Stimulated activated CD8-positive, alpha-beta memory T cell treated with anti-CD3 and anti-CD28 coated beads, Interleukin-15, amount 100 ng/mL, for 24 hours (primary cell): ENCODE results near the gene GINS2.

ENCODE experiments used
- DNase-seq: peaks from one replicate; pipeline ENCODE4 v3.0.0-alpha.2; 2020; ENCODE audit warnings: low read depth

The GINS2 gene

DNA sequence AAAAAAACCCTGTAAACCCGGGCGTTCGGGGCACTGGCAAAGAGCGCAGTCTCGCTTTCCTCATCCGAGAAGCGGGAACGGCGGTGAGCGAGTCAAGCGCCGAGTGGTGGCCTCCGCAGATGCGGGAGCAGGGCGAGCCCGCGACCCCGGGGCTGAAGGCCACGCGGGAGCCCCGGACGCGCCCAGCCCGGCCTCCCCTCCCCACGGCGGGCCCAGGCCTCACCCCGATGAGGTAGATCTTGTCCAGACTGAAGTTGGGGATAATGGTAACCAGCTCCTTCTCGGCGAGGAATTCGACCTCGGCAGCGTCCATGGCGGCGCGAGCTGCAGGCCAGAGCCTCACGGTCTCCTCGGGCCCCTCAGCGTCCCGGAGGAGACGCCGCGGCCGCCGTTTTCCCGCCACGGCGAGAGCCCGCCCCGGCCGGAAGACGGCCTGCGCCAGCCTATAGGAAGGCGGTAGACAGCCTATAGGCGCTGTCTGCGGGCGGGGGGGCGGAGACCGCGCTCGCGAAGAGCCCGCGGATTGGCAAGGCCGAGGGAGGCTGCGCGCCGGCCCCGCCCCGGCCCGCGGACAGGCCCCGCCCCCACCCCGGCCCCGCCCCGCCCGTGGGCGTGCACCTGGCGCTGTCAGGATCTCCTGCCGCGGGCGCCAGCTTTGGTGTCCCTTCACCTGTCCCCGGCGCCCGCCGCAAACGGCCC, at the start of gene GINS2:
GINS2 (minus strand) TSS at position 369 of the 699 bp plus-strand sequence; CDS start at position 313, 56 bp downstream.
- peak; percentile 79 for DNase-seq

DNA sequence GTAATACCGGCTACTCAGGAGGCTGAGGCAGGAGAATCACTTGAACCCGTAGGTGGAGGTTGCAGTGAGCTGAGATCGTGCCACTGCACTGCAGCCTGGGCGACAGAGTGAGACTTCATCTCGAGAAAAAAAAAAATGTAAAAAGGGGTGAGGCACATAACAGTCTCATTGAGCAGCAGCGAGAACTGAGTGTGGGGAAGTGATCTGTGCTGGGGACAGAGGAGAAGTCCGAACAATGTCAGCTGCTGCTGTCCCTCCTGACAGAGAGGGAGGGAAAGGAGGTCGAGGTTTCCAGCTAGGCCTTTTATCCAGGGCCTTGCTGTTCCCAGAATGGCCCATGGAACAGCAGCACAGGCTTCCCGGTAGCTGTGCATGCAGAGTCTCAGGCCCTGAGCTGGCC, 48.2 kb upstream of the GINS2 start:
- no peak for DNase-seq

DNA sequence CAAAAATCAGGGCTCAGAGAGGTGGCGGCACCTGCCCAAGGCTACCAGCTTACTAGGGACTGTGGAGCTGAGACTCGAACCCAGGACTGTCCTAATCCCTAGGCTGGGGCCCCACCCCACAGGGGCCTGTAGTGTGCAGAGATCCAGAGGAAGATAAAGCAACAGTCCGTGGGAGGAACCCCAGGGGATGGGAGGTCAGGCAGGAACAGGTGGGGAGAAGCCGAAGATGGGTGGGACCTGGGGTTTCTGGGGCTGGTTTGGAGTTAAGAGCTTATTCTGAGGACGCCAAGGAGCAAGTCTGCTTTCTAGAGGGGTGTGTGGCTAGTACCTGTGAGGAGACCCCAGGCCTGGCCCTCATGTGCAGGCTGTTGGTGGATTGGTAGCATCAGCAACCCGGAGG, 47.2 kb upstream of the GINS2 start:
- DNase-seq, result no peak

DNA sequence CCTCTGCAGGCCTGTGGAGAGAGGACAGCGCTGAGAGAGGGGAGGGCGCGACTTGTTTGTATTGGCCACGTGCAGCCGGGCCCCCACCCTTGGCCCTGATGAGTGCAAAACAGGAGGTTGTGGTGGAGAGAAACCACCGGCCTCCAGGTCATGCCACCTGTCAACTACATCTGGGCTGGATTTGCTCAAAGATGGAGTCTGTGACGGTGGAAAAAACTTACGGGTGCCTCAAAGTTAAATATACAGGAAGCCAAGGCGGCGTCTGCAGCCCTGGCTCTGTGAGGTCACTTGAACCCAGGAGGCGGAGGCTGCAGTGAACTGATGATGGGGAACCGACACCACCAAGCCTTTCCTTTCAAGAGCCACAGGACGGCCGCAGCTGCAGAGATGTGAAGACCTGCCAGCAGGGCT, 46.5 kb upstream of the GINS2 start:
- DNase-seq, result no peak

DNA sequence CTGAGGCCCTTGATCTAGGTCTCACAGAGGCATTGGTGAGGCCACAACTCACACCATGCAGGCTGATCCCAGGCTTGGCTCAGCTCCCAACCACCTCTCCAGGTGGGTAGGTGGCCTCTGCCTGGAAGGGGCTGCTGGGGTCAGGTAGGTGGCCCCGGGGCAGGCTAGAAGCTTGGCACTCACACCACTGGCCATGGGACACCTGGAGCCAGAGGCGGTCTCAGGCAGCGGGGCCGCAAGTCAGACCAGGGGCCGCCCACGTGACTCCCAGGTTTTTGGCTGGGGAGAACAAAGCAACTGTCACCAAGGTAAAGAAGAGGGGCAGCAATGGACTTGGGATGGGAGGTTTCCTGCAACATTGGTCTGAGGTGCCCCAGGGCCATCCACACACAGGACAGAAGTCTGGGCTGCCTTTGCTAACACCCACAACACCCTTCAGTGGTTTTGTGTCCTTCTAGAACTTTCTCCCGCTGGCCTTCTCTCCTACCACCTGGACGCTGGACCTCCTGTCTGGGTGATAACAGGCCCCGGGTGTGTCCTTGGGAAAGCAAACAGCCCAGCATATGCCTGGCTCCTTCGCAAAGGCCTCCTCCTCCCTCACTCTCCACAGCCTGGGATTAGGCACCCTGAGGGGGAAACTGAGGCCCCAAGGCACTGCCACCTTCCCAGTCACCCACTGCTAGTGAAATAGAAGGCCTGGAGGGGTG, 45.7 kb upstream of the GINS2 start:
- no peak for DNase-seq

DNA sequence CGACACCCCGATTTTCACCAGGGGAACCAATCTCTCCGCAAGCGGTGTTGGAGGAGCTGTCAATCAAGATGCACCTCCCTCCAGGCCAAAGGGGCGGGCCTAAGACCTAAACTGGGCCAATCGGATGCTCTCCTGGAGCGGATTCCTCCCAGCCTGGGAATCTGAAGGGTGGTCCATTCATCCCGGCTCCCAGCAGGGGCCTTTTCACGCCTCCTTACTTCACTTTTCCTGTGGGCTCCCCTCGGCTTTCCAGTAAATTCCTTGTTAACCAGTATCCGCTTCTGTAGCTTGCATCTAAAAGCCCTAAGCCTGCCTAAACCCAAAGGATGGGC, 45.1 kb upstream of the GINS2 start:
- DNase-seq, result no peak

DNA sequence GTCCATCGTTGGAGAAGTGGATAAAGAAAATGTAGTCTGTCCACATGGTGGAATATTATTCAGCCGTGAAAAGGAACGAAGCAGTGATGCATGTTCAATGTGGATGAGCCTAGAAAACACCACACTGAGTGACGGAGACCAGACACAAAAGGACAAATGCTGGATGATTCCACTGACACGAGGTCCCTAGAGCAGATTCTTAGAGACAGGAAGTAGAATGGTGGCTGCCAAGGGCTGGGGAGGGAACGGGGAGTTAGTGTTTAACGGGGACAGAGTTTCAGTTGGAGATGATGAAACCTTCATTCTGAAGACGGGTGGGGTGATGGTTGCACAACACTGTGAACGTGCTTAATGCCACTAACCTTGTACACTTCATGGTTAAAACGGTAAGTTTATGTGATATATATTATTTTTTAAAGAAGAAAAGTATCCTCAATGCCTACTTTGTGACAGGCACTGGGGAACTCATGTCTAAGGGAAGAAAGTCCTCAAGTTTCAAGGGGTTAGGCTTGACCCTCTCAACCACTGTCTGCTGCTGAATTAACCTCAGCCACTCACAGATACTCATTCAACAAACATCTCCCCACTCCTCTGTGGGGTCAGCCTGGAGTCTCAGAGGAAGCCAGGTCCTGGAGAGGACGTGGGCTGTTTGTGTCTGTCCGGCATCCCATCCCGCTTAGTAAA, 44.5 kb upstream of the GINS2 start:
- no peak for DNase-seq

DNA sequence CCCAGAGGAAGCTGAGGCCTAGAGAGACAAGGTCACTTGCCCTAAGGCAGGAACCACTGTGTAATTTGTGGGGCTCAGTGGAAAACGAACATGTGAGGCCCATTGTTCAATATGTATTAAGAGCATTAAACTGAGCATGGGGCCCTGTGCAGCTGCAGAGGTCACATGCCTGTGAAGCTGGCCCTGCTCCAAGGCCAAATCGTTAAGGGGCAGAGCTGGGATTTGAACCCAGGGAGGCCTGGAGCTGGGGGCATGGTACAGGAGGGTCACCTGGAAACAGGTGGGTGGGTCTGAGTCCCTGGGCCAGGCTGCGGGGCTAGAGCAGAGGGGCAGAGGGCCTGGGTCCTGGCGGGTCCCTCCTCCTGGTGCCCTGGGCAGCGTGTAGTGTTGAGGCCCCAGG, 42.4 kb upstream of the GINS2 start:
- DNase-seq, result no peak

DNA sequence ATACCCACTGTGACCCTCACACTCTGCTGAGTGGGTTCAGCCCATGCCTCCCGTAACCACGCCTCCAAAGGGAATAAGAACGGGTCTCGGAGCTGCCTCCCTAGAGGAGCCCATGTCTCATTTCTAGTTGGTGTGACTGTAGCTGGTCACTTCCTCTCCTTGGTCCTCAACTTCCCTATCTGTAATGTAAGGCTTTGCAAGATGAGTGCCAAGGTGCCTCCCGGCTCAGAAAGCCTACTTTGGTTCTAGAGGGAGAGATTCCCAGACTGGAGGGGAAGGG, 41.4 kb upstream of the GINS2 start:
- DNase-seq, result no peak

DNA sequence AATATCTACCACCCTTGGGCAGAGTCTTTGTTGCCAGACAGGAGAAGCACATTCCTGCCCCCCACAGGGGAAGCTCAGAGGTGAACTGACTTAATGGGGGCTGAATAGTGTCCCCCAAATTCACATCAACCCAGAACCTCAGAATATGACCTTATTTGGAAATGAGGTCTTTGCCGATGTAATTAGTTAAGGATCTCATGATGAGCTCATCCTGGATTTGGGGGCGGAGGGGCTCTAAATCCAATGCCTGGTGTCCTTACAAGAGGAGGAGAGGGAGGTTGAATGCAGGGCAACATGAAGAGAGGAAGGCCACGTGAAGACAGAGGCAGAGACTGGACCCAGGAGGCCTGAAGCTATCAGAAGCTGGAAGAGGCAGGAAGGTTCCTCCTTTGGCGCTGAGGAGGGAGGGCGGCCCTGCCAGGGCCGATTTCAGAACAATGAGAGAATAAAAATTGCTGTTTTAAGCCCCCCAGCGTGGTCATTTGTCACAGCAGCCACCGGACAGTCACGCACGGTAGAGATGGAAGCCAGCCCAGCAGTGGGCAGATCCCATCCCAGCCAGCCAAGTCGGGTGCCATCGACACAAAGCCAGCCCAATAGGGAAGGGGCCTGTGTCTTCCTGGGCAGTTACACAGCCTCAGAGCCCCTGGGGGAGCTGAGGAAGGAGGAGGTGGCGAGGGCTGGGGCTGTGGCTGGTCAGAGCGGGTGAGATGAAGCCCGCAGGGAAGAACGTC, 40.9 kb upstream of the GINS2 start:
- DNase-seq, result no peak

DNA sequence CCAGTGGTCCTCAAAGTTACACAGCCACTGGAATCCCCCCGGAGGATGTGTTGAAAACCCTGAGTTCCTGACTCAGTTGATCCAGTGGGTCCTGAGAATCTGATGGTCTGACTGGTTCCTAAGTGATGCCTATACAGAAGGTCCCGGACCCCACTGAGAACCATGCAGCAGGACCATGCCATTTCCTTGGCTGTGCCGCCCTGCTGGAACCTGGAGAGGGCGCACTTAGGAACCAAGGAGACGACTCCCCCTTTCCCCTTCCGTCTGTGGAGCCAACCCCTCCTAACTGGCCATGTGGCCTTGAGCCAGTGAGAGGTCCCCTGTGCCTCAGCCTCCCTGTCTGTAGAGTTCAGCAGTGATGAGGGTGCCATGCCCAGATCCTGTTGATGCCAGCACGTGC, 40.1 kb upstream of the GINS2 start:
- DNase-seq, result no peak

DNA sequence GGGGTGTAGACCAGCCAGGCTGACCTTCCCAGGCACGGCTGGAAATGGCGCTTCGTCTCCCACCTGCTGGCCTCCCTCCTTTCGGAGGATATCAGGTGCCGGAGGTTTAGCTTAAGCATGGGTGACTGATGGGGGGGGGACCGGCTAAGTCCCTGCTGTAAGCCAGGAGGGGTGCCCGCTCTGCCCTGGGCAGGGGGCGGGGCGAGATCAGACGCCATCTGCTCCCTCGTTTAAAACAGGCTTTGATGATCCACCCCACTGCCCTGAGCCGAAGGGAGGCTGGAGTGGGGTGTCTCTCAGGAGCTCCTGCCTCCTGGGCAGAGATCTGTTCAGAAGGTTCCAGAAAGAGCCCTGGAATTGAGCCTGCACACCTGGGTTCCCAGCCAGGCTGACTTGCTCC, 36.2 kb upstream of the GINS2 start:
- DNase-seq, result no peak

DNA sequence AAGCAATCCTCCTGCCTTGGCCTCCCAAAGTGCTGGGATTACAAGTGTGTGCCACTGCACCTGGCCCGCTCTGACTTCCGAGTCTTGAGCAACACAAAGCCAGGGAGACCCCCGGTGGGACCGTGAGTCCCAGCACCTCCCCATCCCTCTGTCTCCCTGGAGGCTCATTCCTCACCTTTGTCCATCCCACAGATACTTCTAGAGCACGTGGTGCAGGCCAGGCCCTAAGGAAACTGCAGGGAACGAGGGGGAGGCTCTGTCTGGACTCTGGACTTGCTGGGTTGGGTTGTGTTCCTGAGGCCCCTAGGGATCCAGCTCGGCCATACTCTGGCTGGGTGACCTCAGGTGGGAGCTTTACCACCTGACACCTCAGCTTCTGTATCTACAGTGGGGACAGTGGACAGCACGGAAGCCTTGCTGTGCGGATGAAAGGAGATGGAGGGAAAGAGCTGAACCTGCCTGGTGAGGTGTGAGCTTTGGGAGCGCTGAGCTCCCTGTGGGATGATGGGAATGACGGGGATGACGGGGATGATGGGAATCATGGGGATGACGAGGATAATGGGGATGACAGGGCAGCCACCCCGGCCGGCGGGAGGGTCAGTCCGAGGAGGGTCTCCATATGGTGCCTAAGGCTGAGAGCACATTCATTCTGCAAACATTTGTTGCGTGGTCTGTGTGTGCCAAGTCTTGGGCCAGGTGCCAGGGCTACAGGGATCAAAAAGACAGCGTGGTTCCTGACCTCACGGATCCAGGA, 35.5 kb upstream of the GINS2 start:
- no peak for DNase-seq

DNA sequence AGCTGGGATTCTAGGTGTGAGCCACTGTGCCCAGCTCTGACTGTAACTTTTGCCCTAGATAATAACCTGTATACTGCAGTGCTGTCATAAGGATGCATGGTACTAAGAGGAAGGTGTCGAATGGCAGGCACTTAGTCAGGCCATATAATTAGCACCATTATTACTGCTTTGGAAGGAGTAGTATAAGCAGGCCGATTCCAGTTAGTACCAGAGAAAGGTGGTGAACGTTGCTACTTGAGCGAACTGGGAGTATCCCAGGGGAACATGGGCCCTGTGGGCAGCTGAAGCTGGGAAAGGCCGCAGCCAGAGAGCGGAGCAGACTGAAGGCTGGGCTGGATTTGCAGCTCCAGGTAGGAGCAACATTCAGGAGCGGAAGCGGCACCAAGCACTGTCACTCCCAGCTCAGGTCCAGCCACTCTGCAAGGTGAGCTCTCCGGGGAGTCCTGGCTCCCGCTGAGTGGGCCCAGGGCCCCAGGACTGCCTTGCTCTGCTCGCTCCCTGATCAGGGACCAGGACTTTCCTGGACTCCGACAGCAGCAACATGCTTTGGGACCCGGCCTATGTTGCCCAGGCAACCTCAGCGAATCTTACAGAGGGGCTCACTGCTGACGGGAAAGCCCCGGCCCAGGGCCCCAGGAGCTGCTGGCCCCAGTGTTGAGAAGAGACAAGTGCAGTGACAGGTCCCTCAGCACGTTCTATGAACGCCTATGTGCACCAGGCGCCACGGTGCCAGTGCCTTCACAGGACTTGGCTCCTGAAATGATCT, 33.6 kb upstream of the GINS2 start:
- DNase-seq, result no peak

DNA sequence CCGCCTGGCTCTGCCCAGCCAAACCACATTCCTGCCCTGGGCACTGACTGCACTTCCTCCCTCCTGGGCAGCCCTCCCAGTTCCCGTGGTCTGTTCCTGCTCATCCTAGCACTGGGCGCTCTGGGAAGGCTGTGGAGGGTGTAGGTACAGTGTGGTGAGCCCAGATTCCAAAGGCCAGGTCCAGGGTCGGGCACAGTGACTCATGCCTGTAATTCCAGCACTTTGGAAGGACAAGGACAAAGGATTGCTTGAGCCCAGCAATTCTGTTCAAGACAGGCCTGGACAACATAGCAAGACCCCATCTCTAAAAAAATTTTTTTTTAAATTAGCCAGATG, 31.5 kb upstream of the GINS2 start:
- DNase-seq, result no peak

DNA sequence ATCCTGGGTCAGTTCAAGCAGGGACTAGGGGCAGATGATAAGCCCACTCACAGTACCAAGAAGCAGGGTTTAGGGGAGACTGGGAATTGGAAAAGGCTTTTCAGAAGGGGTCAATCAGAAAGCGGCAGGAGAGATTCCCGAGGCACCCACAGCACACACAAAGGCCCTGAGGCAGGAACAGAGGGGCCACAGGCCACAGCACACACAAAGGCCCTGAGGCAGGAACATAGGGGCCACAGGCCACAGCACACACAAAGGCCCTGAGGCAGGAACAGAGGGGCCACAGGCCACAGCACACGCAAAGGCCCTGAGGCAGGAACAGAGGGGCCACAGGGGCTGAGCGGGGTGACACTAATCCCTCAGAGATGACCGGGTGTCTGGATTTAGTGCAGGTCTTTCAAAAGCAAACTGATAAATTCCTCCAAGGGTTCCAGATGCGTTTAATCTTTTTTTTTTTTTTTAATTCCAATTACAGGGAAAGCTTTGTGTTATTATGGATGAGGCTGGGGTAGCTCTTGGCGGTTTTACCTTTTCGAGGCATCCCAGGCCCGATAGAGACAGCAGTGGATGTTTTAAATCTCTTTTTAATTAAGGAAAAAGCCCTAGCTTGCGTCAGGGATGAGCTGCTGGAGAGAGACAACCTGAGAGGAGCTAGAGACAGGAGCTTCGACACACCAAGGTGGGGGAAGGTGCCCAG, 31.0 kb upstream of the GINS2 start:
- no peak for DNase-seq

DNA sequence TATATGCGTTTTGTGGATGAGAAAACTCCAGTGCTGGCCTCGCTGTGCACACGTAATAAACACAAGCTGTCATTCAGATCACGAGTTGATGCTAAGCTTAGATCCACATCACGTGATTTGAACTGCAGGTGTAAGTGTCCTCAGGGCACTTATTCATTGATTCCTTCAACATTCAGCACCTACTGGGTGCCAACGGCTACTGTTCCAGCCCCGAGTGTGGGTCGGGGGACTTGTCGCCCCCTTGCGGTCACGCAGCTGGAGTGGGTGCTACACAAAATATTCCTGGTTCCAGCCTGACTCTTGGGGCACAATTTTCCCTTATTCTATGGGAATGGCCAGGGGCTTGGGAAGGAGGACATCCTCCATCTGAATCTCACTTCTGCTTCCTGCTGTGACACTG, 29.9 kb upstream of the GINS2 start:
- no peak for DNase-seq

DNA sequence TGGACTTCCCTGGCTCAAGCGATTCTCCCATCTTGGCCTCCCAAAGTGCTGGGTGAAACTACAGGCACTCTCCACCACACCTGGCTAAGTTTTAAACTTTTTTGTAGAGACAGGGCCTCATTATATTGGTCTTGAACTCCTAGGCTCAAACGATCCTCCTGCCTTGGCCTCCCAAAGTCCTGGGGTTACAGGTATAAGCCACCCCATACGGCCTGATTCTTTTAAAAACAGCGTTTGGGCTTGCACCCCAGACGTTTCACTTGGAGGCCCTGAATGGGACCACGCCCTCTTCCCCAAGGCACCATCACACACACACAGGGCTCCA, 29.4 kb upstream of the GINS2 start:
- DNase-seq, result no peak

DNA sequence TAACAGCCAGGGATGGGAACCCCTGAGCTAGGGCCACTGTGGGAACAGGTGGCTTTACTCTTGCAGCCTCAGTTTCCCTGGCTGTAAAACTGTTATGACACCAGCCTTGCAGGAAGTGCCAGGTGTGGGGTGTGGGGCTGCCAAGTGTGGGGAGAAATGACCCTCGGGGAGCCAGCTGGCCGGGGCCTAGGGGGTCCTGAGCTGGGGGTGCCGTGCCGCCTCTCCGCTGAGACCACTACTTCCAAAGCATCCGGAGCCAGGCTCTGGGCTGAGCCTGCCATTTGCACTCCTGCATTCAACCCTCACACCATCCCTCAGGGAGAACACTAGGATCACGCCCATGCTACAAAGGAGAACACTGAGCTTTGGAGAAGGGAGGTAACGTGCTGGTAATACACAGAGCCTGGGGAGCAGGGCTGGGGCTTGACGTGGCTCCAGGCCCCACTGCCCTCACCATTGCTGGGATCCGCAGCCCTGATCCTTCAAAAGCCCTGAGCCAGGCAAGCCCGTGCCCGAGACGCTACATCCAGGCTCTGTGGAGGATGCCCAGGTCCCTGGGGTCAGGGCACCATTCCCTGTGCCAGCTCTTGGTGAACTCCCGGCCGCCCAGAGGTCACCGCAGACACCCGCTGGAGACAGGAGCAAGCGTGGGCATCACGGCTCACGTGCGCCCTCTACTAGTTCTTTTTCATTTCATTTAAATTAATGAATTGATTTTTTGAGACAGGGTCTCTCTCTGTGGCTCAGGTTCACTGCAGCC, 28.8 kb upstream of the GINS2 start:
- no peak for DNase-seq

DNA sequence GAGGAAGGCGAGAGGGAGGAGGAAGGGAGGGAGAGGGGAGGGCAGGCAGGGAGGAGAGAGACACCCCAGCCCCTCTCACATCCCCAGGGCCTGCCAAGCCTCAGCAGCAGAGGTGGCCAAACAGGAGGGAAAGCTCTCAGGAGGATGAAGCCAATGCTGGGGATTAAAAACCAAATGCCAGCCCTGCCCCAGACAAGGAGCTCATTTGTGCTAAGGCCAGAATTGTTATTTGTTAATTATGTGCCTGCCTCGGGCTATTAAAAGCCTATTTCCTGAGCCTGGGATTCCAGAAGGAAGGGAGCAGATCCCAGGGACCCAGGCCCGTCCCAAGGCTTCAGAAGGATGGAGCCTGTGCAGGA, 27.9 kb upstream of the GINS2 start:
- no peak for DNase-seq
